Activated CD4-positive, alpha-beta T cell treated with anti-CD3 and anti-CD28 coated beads, Interleukin-2, amount 10 ng/mL, durations not matched to agents 24 days and 14 days (primary cell): ENCODE results near the gene MAPK9. TPM values are rescaled to one million over a fixed set of nuclear protein-coding genes. Genes with fewer than 3 reads are reported as not detected.

Experiments used
- DNase-seq: peaks from one replicate; pipeline ENCODE4 v3.0.0; 2022
- H3K27ac Mint-ChIP-seq: one replicate; pipeline ENCODE4 v1.8.0; 2022; ENCODE audit warnings: mild to moderate bottlenecking, mixed read lengths
- H3K27me3 Mint-ChIP-seq: one replicate; pipeline ENCODE4 v1.8.0; 2022; ENCODE audit warnings: mixed read lengths
- H3K36me3 Mint-ChIP-seq: one replicate; pipeline ENCODE4 v1.8.0; 2022; ENCODE audit warnings: low read depth, mild to moderate bottlenecking, mixed read lengths
- H3K4me1 Mint-ChIP-seq: one replicate; pipeline ENCODE4 v1.8.0; 2021; ENCODE audit warnings: mixed read lengths
- H3K4me3 Mint-ChIP-seq: one replicate; pipeline ENCODE4 v1.8.0; 2022; ENCODE audit warnings: mild to moderate bottlenecking, moderate library complexity, mixed read lengths
- H3K9me3 Mint-ChIP-seq: one replicate; pipeline ENCODE4 v1.8.0; 2021; ENCODE audit warnings: mixed read lengths
- intact Hi-C: fragments of 100-400 bp; cut with micrococcal nuclease; formaldehyde crosslinking; loops from one replicate; pipeline ENCODE4 v1.15.1; 2023
- total RNA-seq: library from RNA; stranded (reverse); gene quantifications from 2 replicates; pipeline ENCODE4 v1.2.3, GENCODE V29; 2022

MAPK9 gene
- total RNA-seq, 1 donor from 2014 or later = 44.5 TPM

DNA sequence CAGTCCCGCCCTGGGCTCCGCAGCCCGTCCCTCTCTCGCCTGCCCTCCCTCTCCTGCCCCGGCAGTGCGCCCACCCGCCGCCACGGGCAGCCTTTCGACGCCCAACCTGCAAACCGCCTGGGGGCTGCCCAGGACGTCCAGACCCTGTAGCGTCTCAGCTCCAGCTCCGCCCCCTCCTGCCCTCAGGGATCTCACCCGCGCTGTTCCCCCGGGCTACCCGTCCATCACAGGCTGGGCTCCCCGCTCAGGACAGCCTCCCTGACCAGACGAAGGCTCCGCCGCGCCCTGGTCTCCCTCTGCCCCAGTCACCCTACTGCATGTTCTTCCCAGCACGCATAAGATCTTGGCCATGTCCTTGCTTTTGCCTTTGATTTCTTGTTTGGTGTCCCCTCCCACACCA, 84.3 kb downstream of the MAPK9 start:
- H3K4me1 Mint-ChIP-seq = peaks cover 4% of the 10 kb centered on the region
- no peaks in the 10 kb centered on the region for H3K36me3 Mint-ChIP-seq
- H3K9me3 Mint-ChIP-seq = no peaks in the 10 kb centered on the region
- H3K4me3 Mint-ChIP-seq = no peak overlapping the region
- DNase-seq = no peak
- H3K27ac Mint-ChIP-seq = no peak overlapping the region
- intact Hi-C loops = loop anchor here (5.0 to 10.0 kb wide), 2 partner anchors 85 to 117 kb away; partner anchors contain the start of gene MAPK9
- H3K27me3 Mint-ChIP-seq = peaks cover 21% of the 10 kb centered on the region

DNA sequence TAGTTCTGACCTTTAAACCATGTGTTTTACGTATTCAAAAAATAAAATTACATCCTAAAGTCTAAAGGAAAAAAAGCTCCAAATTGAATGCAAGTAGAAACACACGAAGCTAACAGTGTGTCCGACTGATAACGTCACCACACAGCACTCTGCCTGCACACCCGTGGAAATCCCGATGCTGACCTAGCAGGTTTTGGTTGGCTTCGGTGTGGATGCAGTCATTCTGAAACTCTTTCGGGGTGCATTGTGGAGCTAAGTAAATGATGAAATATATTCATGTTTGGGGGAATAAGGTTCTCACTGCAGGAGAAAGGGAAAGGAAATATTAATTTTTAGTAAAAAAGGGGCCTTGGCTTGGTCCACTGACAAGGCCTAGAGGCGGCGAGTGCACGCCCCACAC, 84.9 kb downstream of the MAPK9 start:
- no peaks in the 10 kb centered on the region for H3K9me3 Mint-ChIP-seq
- H3K27me3 Mint-ChIP-seq = peaks cover 21% of the 10 kb centered on the region
- intact Hi-C loops = loop anchor here (5.0 to 10.0 kb wide), 2 partner anchors 85 to 118 kb away; partner anchors contain the start of gene MAPK9
- peaks cover 4% of the 10 kb centered on the region for H3K4me1 Mint-ChIP-seq
- DNase-seq = no peak
- no peak overlapping the region for H3K4me3 Mint-ChIP-seq
- no peak overlapping the region for H3K27ac Mint-ChIP-seq
- H3K36me3 Mint-ChIP-seq = no peaks in the 10 kb centered on the region

DNA sequence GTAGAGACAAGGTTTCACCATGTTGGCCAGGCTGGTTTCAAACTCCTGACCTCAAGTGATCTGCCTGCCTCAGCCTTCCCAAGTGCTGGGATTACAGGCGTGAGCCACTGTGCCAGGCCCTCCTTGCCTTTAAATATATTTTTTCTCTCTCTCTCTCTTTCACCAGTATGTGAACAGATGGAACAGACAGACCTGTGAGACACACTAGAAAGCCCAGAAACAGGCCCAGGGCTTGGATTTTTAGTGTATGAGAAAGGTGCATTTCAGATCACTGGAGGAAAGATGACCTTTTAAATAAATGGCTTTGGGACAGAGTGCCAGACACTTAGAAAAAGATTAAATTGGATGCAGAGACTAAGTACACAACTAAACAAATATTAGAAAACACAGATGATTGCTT, 86.0 kb downstream of the MAPK9 start:
- Mint-ChIP-seq H3K27me3 (peaks cover 21% of the 10 kb centered on the region), H3K9me3 (no peaks in the 10 kb centered on the region), H3K36me3 (no peaks in the 10 kb centered on the region), H3K27ac (no peak overlapping the region), H3K4me1 (peaks cover 4% of the 10 kb centered on the region), H3K4me3 (no peak overlapping the region)
- no peak for DNase-seq
- intact Hi-C loops = loop anchor here (5.0 to 10.0 kb wide), 2 partner anchors 86 to 119 kb away; partner anchors contain the start of gene MAPK9

DNA sequence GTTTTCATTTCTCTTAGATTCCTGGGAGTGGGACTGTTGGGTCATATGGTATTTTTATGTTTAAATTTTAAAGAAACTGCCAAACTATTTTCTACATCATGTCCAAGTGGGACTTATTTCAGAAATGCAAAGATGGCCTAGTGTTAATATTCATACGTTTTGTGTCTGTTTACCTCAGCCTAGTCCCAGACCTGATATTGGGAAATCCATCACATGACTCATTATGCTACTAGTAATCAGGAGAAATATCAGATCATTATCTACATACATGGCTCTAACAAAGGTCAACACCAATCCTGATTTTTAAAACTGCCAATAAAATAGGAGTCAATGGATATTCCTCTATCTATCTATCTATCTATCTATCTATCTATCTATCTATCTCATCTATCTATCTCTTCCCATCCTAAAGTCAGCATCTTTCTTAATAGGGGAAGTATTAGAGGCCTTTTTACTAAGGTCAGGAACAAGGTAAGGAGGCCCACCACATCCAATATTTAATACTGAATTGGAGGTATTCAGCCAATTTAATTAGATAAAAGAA, 87.5 kb downstream of the MAPK9 start:
- H3K4me3 Mint-ChIP-seq = no peak overlapping the region
- intact Hi-C loops = loop anchor here (10.0 kb wide), 1 partner anchor 120 kb away; no protein-coding TSS in a partner anchor
- peaks cover 4% of the 10 kb centered on the region for H3K4me1 Mint-ChIP-seq
- no peaks in the 10 kb centered on the region for H3K9me3 Mint-ChIP-seq
- peaks cover 18% of the 10 kb centered on the region for H3K27me3 Mint-ChIP-seq
- H3K27ac Mint-ChIP-seq = no peak overlapping the region
- no peak for DNase-seq
- no peaks in the 10 kb centered on the region for H3K36me3 Mint-ChIP-seq

DNA sequence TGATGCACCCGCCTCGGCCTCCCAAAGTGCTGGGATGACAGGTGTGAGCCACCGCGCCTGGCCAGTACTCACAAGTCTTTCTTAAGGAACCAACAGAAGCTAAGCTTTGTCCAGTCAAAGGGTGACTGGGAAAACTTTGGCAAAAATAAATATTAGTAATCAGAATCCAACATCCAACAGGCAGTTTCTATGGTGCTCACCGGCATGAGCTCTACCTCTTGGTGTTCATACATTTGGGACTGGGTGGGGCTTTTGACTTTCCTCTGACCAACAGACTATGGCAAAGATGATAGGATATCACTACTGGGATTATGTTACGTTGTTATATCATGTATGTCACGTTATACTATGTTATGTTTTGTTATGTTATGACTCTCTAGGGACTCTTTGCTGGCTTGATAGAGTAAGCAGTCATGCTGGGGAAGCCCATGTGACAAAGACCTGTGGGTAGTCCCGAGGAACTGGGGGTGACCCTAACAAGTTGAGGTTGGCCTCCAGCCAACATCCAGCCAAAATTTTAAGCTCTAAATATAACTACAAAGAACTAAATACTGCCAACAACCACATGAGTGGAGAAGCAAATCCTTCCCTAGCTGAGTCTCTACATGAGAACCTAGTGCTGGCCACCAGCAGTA, 88.8 kb downstream of the MAPK9 start:
- intact Hi-C loops = loop anchor here (10.0 kb wide), 1 partner anchor 122 kb away; no protein-coding TSS in a partner anchor
- H3K4me1 Mint-ChIP-seq = no peaks in the 10 kb centered on the region
- no peak overlapping the region for H3K4me3 Mint-ChIP-seq
- H3K27me3 Mint-ChIP-seq = peaks cover 13% of the 10 kb centered on the region
- no peaks in the 10 kb centered on the region for H3K9me3 Mint-ChIP-seq
- no peak overlapping the region for H3K27ac Mint-ChIP-seq
- DNase-seq = no peak
- H3K36me3 Mint-ChIP-seq = no peaks in the 10 kb centered on the region

DNA sequence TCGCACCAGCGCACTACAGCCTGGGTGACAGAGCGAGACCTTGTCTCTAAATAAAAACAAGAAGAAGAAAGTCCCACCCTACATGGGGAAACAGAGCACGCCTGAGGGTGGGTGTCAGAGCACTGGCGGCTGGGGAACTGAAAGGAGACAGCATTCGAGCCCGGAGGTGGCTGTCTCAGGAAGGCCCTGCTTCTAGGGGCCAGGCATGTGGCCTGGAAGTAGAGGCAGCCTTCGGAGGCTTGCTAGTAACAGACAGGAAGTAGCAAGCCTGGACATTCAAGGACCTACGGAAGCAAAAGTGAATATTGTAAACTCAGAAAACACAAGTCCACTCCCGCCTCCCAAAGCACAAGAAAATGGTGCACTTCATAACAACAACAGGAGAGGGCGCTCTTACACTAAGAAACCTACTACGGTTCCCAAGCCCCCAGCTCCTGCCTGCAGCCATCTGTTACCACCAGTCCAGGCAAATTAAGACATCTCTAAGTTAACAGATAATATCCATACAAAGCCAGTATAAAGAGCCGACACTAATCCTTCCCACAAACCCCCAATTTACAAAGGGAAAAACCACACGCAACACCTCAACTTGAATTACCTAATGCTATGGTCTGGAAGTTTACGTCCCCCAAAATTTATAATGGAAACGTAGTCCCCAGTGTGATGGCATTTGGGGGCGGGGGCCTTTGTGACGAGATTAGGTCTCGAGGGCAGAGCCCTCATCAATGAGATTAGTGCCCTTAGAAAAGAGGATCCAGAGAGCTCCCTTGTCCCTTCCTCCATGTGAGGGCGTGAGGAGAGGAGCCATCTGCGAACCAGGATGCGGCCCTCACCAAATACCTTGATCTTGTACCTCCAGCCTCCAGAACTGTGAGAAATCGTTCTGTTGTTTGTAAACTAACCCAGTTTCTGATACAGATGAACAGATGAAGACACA, 90.6 kb downstream of the MAPK9 start:
- Mint-ChIP-seq H3K4me1 (no peaks in the 10 kb centered on the region), H3K27ac (no peak overlapping the region), H3K36me3 (no peaks in the 10 kb centered on the region), H3K4me3 (no peak overlapping the region), H3K9me3 (no peaks in the 10 kb centered on the region), H3K27me3 (peaks cover 3% of the 10 kb centered on the region)
- intact Hi-C loops = loop anchor here (10.0 kb wide), 1 partner anchor 123 kb away; no protein-coding TSS in a partner anchor
- DNase-seq = peak; percentile 65

DNA sequence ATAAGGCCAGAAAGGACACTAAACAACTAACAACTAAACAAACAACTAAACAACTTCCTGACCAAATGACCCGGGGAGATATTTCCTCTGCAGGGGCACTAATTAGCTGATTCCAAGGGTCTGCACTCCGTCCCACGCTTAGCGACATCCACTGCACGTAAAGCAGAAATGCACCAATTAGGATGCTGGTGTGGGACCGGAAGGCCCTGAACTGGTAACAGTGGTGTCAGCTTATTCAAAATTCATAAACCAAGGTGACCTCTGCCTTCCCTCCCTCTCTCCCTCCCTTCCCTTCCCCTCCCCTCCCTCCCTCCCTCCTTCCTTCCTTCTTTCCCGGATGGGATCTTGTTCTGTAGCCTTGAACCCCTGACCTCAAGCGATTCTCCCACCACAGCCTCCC, 92.5 kb downstream of the MAPK9 start:
- intact Hi-C loops = no loop called here
- Mint-ChIP-seq H3K27me3 (no peaks in the 10 kb centered on the region), H3K9me3 (no peaks in the 10 kb centered on the region), H3K27ac (no peak overlapping the region), H3K4me3 (no peak overlapping the region), H3K4me1 (no peaks in the 10 kb centered on the region), H3K36me3 (no peaks in the 10 kb centered on the region)
- no peak for DNase-seq

DNA sequence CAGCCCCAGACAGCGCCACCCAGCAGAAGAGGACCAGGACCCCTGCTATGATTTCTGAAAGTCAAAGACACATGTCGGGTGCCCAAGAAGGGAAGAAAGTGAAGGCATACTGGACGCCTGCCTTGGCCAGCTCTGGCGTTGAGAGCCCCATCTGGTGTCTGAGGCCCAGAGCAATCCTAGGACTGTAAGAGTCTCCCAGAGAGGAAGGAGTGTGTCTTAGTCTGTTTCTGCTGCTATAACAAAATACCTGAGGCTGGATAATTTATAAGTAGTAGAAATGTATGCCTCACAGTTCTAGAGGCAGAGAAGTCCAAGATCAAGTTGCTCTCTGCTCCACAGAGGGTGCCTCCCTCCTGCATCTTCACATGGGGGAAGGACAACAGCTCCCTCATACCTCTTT, 93.7 kb downstream of the MAPK9 start:
- DNase-seq = no peak
- Mint-ChIP-seq H3K27ac (no peak overlapping the region), H3K9me3 (no peaks in the 10 kb centered on the region), H3K27me3 (no peaks in the 10 kb centered on the region), H3K4me1 (no peaks in the 10 kb centered on the region), H3K36me3 (no peaks in the 10 kb centered on the region), H3K4me3 (no peak overlapping the region)
- intact Hi-C loops = no loop called here

DNA sequence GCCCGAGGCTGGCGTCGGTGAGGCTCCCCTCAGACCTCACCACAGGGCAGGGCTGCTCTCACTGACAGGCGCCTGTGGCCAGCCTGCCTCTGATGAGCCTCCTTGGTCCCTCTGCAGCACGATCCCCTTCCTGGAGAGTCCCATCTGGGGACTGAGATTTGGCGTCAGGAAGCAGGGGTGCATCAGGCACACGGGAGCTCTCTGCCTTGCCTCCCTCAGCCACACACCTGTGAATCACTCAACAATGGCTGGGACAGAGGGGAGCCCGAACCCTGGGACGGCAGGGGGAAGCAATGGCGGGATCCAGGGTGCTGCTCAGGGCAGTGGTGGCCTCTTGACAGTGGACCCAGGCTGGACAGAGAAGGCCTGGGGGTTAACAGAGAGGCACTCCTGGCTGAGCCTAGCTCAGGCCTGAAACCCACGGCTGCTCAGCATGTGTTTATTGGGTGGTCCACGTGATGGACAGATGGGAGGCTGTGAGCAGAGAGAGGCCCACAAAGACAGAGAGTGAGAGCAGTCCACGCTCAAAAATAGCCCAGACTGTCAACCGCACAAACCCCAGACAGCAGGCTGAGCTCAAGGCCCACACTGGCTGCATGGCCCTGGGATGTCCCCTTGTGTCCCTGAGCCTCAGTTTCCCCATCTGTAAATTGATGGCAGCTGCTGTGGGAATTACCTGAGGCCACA, 94.7 kb downstream of the MAPK9 start:
- Mint-ChIP-seq H3K4me3 (no peak overlapping the region), H3K36me3 (no peaks in the 10 kb centered on the region), H3K27me3 (no peaks in the 10 kb centered on the region), H3K27ac (no peak overlapping the region), H3K9me3 (no peaks in the 10 kb centered on the region), H3K4me1 (no peaks in the 10 kb centered on the region)
- intact Hi-C loops = no loop called here
- DNase-seq = no peak

DNA sequence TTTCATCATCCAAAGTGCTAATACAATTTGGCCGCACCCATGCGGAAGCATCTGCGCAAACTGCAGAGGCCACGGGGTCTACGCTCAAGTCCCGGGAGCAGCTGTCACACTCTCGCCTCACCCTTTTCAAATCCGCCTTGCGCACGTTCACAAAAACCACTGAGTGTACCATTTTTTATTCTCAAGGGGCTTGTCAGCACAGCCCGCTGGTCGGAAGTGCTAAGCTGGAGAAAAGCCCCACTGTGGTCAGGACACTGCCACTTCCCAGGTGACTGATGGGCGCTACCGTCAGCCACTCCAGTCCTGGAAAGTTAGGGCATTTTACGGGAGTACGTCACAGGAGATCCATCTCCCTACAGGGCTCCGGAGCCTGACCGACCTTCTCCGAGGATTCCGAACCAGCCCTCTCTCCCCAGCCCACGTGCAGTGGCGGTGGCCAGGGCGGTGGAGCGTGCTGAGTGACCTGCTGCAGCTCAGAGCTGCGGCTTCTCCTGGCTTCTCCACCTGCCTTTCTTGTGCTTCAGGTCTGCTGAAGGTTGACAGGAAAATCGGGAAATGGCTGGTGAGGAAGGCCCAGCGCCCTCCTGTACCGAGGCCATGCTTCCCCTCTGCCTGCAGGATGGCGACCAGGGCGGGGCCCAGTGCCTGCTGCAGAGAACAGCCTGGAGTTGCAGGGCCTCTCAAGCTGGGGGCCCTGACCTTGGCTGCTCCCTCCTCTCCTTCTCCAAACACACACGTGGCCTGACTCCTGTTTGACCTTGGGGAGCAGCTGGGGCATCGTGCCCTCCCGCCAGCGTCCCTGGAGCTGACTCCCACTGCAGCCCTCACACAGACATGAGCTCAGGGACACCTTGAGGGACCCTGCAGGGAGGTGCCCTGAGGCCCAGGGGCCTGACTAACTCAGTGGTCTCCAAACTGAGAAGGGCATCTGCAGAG, 97.2 kb downstream of the MAPK9 start:
- Mint-ChIP-seq H3K27ac (no peak overlapping the region), H3K4me3 (no peak overlapping the region), H3K4me1 (no peaks in the 10 kb centered on the region), H3K27me3 (no peaks in the 10 kb centered on the region), H3K36me3 (no peaks in the 10 kb centered on the region), H3K9me3 (no peaks in the 10 kb centered on the region)
- intact Hi-C loops = no loop called here
- DNase-seq = no peak

DNA sequence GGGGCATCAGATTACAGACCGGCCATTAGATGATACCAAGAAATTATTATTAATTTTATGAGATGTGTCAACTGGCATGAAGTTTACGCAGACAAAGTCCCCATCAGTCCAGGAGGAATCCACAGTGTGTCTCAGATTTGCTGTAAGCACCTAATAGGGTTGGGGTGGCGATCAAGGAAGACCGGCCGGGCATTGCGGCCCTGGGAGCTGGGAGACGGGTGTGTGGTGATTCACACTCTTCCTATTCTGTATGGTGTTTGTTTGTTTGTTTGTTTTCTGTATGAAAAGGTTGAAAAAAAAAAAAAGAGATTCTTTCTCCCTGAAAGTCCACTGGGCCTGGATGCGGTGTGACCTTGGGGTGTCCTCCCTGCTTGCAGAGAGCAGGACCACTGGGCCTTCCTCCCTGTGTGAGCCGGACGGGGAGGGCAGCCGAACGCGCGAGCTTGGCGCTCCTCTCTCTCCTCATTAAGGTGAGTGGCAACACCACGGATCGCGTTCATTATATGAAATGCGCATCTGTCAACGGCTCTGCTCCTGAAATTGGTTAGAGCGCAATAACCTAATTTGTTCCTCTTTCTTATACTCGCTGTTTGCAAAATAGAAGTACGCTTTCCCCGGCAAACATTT, 98.0 kb downstream of the MAPK9 start:
- Mint-ChIP-seq H3K27me3 (no peaks in the 10 kb centered on the region), H3K9me3 (no peaks in the 10 kb centered on the region), H3K27ac (no peak overlapping the region), H3K4me1 (no peaks in the 10 kb centered on the region), H3K4me3 (no peak overlapping the region), H3K36me3 (no peaks in the 10 kb centered on the region)
- intact Hi-C loops = no loop called here
- DNase-seq = no peak

DNA sequence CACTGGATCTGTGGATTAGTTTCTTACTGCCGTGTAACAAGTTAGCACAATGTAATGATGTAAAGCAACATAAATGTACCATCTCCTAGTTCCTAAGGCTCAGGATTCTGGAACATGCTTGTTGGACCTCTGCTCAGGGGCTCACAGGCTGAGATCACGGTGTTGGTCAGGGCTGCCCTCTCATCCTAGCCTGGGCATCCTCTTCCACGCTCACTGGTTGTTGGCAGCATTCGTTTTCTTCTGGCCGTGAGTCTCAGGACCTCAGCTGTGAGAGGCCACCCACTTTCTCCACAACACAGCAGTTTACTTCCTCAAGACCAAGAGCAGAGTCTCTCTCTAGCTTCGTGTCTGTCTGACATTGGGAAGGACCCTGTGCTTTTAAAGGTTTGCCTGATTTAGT, 100.2 kb downstream of the MAPK9 start:
- intact Hi-C loops = no loop called here
- H3K27ac Mint-ChIP-seq = no peak overlapping the region
- H3K4me1 Mint-ChIP-seq = no peaks in the 10 kb centered on the region
- no peak overlapping the region for H3K4me3 Mint-ChIP-seq
- no peaks in the 10 kb centered on the region for H3K27me3 Mint-ChIP-seq
- H3K36me3 Mint-ChIP-seq = no peaks in the 10 kb centered on the region
- H3K9me3 Mint-ChIP-seq = no peaks in the 10 kb centered on the region
- DNase-seq = no peak
